Measurements from ENCODE around the gene ASXL1.

- TF ChIP-seq MAX (IDR thresholded peaks at IDR 0.05) (no peak), CEBPB (IDR thresholded peaks at IDR 0.05; ENCODE audit: low read depth) (no peak), JUND (IDR thresholded peaks at IDR 0.05) (no peak), CTCF (IDR thresholded peaks at IDR 0.05 in 2 of 3, conservative IDR thresholded peaks at IDR 0.05 in 1 of 3; ENCODE audit: borderline replicate concordance in 1 of 3, insufficient read depth in 1 of 3, low read depth in 2 of 3, low read length in 2 of 3) (no peak), EZH2 (IDR thresholded peaks at IDR 0.05) (no peak), POLR2AphosphoS5 (IDR thresholded peaks at IDR 0.05; ENCODE audit: low read depth, low read length) (no peak; the same call in 1 of the 2 replicates), SRF (IDR thresholded peaks at IDR 0.05; ENCODE audit: low read depth) (no peak), ZNF274 (IDR thresholded peaks at IDR 0.05; ENCODE audit: low read depth, low read length) (no peak), RAD21 (IDR thresholded peaks at IDR 0.05; ENCODE audit: low read depth) (no peak)
These were observed 426 bp downstream of the ASXL1 start for GRCh38 chr20:32358632-32358882.
